Endothelial cell of umbilical vein (primary cell): ENCODE measurements around the gene ANKS1B. TPM values are rescaled to one million over a fixed set of nuclear protein-coding genes. Genes with fewer than 3 reads are reported as not detected.

ENCODE experiments used
- BruUV-seq: library from RNA; stranded (reverse); fragments of 400-500 nt; replicated peaks from 2 replicates; lab custom pipeline; 2021; lab: Mats Ljungman, UMichigan
- CTCF ChIA-PET: fragments of 300-600, 350-600 bp; sonication (Branson Sonifier 250); formaldehyde crosslinking; loops from one replicate; lab custom pipeline; 2021; ENCODE audit warnings: antibody characterized with exemption, inconsistent platforms; lab: Charles Lee
- POLR2A ChIA-PET: fragments of 300-600, 350-600 bp; sonication (Branson Sonifier 250); formaldehyde crosslinking; loops from one replicate; lab custom pipeline; 2021; ENCODE audit warnings: antibody characterized with exemption, inconsistent platforms; lab: Charles Lee
- DNase-seq: peaks from one replicate; pipeline ENCODE4 v3.0.0-alpha.2; 2011; ENCODE audit warnings: low read depth, low spot score
- FAIRE-seq: peaks from 2 replicates; lab custom pipeline; 2011; peaks lifted over from hg19 to GRCh38; lab: Jason Lieb, UNC
- H2AFZ ChIP-seq: 2 replicates; pipeline ENCODE4 v1.6.0; 2012; ENCODE audit warnings: low read depth, low read length, control low read depth, inconsistent platforms
- H3K27ac ChIP-seq: 2 replicates; pipeline ENCODE4 v1.5.1; 2011; ENCODE audit warnings: low read depth, mild to moderate bottlenecking, control low read depth, low read length, moderate library complexity; ENCODE audit not compliant: insufficient read depth
- H3K27me3 ChIP-seq, 2 experiments: 2 replicates each; pipeline versions ENCODE4 v1.6.0 to v1.6.1; 2011; ENCODE audit warnings: low read length in 2 of 2, mixed read lengths in 1 of 2; ENCODE audit not compliant: control insufficient read depth in 2 of 2, insufficient read depth in 2 of 2
- H3K36me3 ChIP-seq, 2 experiments: 2 replicates in 1 of 2; 3 replicates in 1 of 2; pipeline ENCODE4 v1.5.1; 2011; ENCODE audit warnings: low read length in 2 of 2, mild to moderate bottlenecking in 1 of 2, moderate library complexity in 1 of 2; ENCODE audit not compliant: control insufficient read depth in 2 of 2, insufficient read depth in 2 of 2; ENCODE audit errors: extremely low read depth in 1 of 2
- H3K4me1 ChIP-seq: 3 replicates; pipeline ENCODE4 v1.5.1; 2011; ENCODE audit warnings: mild to moderate bottlenecking, low read length; ENCODE audit not compliant: control insufficient read depth, insufficient read depth; ENCODE audit errors: extremely low read depth
- H3K4me2 ChIP-seq: 2 replicates; pipeline ENCODE4 v1.6.1; 2011; ENCODE audit warnings: low read length, control low read depth, mixed read lengths; ENCODE audit not compliant: insufficient read depth
- H3K4me3 ChIP-seq, 3 experiments: fragments of 200-600 bp in 1 of 3; sonication (generic), shearing (Covaris generic) in 1 of 3; replicated peaks in 1 of 3; 2 replicates each; pipeline ENCODE4 v1.5.1; 2011 to 2016; ENCODE audit warnings: control low read depth in 3 of 3, low read length in 3 of 3, mild to moderate bottlenecking in 2 of 3, inconsistent platforms in 1 of 3, low read depth in 1 of 3, moderate library complexity in 1 of 3; ENCODE audit not compliant: insufficient read depth in 1 of 3
- H3K79me2 ChIP-seq: 2 replicates; pipeline ENCODE4 v1.6.0; 2012; ENCODE audit warnings: low read length, inconsistent platforms; ENCODE audit not compliant: control insufficient read depth, insufficient read depth
- H3K9ac ChIP-seq: replicated peaks from 2 replicates; pipeline ENCODE3; 2011; ENCODE audit warnings: low read length, control low read depth; ENCODE audit not compliant: insufficient read depth; ENCODE audit errors: extremely low read depth
- H3K9me1 ChIP-seq: replicated peaks from 3 replicates; pipeline ENCODE4 v1.6.0; 2011; ENCODE audit warnings: mild to moderate bottlenecking, low read length; ENCODE audit not compliant: control insufficient read depth, insufficient read depth; ENCODE audit errors: extremely low read depth
- H3K9me3 ChIP-seq: replicated peaks from 2 replicates; pipeline ENCODE4 v1.5.1; 2012; ENCODE audit warnings: low read length, inconsistent platforms; ENCODE audit not compliant: control insufficient read depth, insufficient read depth
- H4K20me1 ChIP-seq: replicated peaks from 2 replicates; pipeline ENCODE3; 2011; ENCODE audit warnings: mild to moderate bottlenecking, low read length; ENCODE audit not compliant: control insufficient read depth, insufficient read depth; ENCODE audit errors: extremely low read depth
- EZH2 ChIP-seq: IDR thresholded peaks from 2 replicates; pipeline ENCODE4 v1.6.1; 2012; ENCODE audit warnings: borderline replicate concordance, low read depth, mild to moderate bottlenecking, moderate library complexity, low read length, inconsistent platforms; ENCODE audit not compliant: severe bottlenecking
- FOS ChIP-seq: IDR thresholded peaks from 2 replicates; pipeline ENCODE4 v1.6.1; 2011; ENCODE audit warnings: mild to moderate bottlenecking, low read length, moderate library complexity, borderline replicate concordance; ENCODE audit not compliant: insufficient read depth
- GATA2 ChIP-seq: IDR thresholded peaks from 2 replicates; pipeline ENCODE4 v1.7.0; 2011; ENCODE audit warnings: low read depth, mild to moderate bottlenecking, moderate library complexity, mixed read lengths, low read length; ENCODE audit not compliant: insufficient read length, insufficient read depth
- JUN ChIP-seq: IDR thresholded peaks from 2 replicates; pipeline ENCODE4 v1.6.1; 2011; ENCODE audit warnings: borderline replicate concordance, low read depth; ENCODE audit not compliant: insufficient read length, insufficient read depth
- POLR2A ChIP-seq: IDR thresholded peaks from 2 replicates; pipeline ENCODE4 v1.6.1; 2012; ENCODE audit warnings: low read depth, mild to moderate bottlenecking, control low read depth, low read length
- POLR2AphosphoS5 ChIP-seq: IDR thresholded peaks from 2 replicates; pipeline ENCODE4 v1.6.1; 2012; ENCODE audit warnings: low read depth, mild to moderate bottlenecking, control low read depth, low read length, moderate library complexity; ENCODE audit not compliant: insufficient read depth
- dilution Hi-C: fragments of 300-500 bp; cut with MboI; formaldehyde crosslinking; loops from one replicate; pipeline ENCODE4 v1.15.0; 2019; ENCODE audit warnings: low sequenced_read_pairs; ENCODE audit not compliant: extremely low pct_ligation_motif_present
- intact Hi-C: fragments of 100-400 bp; cut with micrococcal nuclease; formaldehyde crosslinking; loops from one replicate; pipeline ENCODE4 v1.10.0; 2022
- polyA plus RNA-seq, 4 experiments: library from polyadenylated mRNA; depleted of rRNA in 3 of 4; stranded (reverse) in 3 of 4; unstranded in 1 of 4; fragments of >200 nt; gene quantifications; 2 replicates each; pipeline versions ENCODE4 v1.2.1 to v1.2.3, GENCODE V29; 2011 to 2012; ENCODE audit warnings: missing spikeins in 1 of 4
- total RNA-seq: library from RNA; stranded (reverse); gene quantifications from 2 replicates; pipeline ENCODE4 v1.2.3, GENCODE V29; 2021
- TF ChIP-seq, protein P1 (sequence below), 2 donors: IDR thresholded peaks; 1 replicate in 1 of 2; 2 replicates in 1 of 2; pipeline ENCODE4 v1.5.1; 2011; ENCODE audit warnings: low read length in 2 of 2, mild to moderate bottlenecking in 2 of 2, moderate library complexity in 2 of 2, control low read depth in 1 of 2, inconsistent platforms in 1 of 2, low read depth in 1 of 2; ENCODE audit not compliant: insufficient read depth in 1 of 2; ENCODE audit errors: extremely low read depth in 1 of 2
- TF ChIP-seq, protein P2 (sequence below): IDR thresholded peaks from 2 replicates; pipeline ENCODE4 v1.6.1; 2011; ENCODE audit not compliant: insufficient read depth, insufficient read length

Gene ANKS1B
- total and polyA plus RNA-seq, 2 donors (not counting 3 experiments of a cell fraction or from before 2014, with no cell fraction given) = 0.15 to 0.38 TPM

DNA sequence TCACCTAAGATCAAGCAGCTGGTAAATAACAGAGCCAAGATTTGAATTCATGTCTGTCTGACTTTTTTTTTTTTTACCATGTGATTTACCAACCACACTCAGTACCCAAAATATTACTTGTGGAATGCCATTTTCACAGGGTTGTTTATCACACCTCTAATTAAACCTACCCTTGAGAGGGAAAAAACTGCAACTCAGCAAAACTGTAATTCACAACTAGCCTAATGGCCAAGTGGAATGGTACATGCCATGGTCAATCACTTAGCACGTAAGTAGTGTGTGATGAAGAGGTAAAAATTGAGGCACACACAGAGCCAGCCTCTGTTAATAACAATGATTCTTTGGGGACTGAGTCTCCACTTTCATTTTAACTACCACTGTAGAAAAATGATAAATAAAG is 750.0 kb downstream of the ANKS1B start:
- CTCF ChIA-PET = no interaction called here

More for the DNA sequence above, 750.0 kb downstream of the ANKS1B start:
- no TSS peak for BruUV-seq
- Histone ChIP-seq H2AFZ (no peak overlapping the region), H3K9ac (no peak overlapping the region), H3K4me2 (no peak overlapping the region), H3K4me1 (no peaks in the 10 kb centered on the region), H3K9me3 (peaks cover 4% of the 10 kb centered on the region), H3K4me3 (no peak overlapping the region), H3K27me3 (no peaks in the 10 kb centered on the region), H3K79me2 (no peaks in the 10 kb centered on the region), H3K9me1 (no peaks in the 10 kb centered on the region), H3K27ac (no peak overlapping the region), H3K36me3 (no peaks in the 10 kb centered on the region), H4K20me1 (no peaks in the 10 kb centered on the region)
- intact Hi-C loops (no loop called here), dilution Hi-C loops (no loop called here)
- FAIRE-seq = no peak
- DNase-seq = no peak
- POLR2A ChIA-PET = no interaction called here
- TF ChIP-seq GATA2 (no peak), JUN (no peak), POLR2A (no peak), POLR2AphosphoS5 (no peak), EZH2 (no peak), FOS (no peak)
- TF ChIP-seq, protein P1, sequence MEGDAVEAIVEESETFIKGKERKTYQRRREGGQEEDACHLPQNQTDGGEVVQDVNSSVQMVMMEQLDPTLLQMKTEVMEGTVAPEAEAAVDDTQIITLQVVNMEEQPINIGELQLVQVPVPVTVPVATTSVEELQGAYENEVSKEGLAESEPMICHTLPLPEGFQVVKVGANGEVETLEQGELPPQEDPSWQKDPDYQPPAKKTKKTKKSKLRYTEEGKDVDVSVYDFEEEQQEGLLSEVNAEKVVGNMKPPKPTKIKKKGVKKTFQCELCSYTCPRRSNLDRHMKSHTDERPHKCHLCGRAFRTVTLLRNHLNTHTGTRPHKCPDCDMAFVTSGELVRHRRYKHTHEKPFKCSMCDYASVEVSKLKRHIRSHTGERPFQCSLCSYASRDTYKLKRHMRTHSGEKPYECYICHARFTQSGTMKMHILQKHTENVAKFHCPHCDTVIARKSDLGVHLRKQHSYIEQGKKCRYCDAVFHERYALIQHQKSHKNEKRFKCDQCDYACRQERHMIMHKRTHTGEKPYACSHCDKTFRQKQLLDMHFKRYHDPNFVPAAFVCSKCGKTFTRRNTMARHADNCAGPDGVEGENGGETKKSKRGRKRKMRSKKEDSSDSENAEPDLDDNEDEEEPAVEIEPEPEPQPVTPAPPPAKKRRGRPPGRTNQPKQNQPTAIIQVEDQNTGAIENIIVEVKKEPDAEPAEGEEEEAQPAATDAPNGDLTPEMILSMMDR (IDR thresholded peaks at IDR 0.05; ENCODE audit: extremely low read depth in 1 of 2, insufficient read depth in 1 of 2, low read depth in 1 of 2, low read length in 2 of 2) = no peak
- TF ChIP-seq, protein P2, sequence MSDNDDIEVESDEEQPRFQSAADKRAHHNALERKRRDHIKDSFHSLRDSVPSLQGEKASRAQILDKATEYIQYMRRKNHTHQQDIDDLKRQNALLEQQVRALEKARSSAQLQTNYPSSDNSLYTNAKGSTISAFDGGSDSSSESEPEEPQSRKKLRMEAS = no peak
